Astrocyte of the hippocampus (primary cell): ENCODE measurements around the gene PCSK7.

Source experiments
- DNase-seq: peaks from one replicate; pipeline ENCODE4 v3.0.0; 2011; ENCODE audit warnings: low read depth, low spot score

PCSK7 gene

DNA sequence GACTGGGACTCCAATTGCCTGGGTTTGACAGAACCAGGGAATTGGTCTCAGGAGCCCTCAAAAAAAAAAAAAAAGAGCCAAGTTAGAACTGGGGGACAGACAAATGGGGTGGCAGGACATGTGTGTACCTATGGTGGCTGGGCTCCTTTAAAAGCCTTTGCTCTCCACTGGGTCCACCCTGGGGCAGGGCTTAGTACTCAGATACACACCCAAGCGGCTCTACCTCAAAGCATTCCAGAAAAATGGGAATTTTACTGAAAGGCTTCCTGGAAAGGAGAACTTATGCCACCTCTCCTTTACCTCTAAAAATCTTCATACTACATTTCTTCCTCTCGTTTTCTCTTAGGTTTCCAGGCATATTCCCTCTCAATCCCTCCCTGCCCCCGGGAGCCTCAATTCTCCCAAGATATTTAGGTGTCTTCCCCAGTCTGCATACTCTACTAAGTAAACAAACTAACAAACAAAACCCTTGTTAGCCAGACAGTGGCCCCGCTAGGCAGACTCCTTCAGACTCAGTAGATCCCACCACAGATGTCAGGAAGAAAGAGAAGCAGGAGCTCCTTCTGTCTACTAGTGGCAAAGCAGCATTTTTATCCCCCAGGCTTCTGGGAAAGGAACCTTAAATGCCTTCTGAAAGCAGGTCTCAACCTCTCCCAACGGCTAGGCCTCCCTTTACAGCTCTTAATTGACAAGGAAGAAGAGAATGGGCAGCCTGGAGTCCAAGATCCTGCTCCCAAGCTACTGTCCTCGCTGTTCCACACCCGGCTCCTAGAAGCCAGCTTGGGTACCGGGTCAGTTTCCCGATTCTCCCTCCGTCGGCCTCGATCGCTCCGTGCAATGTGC lies 653 bp downstream of the PCSK7 start:
- DNase-seq, result no peak

DNA sequence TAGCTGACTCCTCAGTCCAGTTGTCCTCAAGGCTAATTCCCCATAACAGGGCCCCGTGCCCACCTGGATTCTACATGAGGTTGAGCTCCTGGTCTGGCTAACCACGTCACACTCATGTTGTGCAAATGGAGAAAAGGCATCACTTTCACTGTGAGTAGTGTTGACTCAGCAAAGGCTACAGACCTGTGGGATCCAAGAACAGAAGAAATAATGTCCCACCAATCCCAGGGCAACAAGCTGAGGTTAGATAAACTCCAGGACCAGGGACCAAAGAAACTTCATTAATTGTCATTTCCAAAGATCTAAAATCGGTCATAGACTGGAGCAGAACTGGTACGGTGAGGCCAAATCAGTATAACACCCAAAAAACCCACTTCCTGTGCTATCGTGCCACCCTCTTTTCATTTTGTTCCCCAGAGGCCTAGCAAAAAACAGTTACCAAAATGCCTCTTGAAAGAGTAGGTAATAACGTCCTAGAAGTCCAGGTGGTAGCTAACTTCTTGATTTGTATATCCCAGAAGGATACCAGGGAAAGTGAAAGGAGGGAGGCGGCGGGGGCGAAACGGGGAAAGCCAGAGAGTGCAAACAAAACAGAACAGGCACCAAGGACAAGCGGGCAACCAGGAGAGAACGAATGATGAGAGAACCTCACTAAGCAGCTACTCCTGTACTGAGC lies 1.4 kb downstream of the PCSK7 start:
- DNase-seq, result no peak

DNA sequence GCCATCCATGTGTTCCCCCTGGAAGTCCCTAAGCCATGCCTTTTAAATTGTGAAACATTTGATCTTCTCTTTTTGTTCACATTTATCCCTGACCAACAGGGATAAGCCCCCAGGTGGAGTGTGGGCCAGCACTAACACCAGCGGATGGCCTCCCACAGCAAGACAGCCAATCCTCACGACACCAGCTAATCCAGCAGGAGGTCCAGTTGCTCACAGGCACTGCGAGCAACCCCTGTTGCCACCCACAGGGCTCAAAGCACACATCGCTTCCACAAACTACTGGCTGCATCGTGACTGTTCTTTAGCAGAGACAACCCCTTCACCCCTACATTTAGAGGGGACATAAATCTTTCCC lies 2.0 kb downstream of the PCSK7 start:
- DNase-seq, result no peak

DNA sequence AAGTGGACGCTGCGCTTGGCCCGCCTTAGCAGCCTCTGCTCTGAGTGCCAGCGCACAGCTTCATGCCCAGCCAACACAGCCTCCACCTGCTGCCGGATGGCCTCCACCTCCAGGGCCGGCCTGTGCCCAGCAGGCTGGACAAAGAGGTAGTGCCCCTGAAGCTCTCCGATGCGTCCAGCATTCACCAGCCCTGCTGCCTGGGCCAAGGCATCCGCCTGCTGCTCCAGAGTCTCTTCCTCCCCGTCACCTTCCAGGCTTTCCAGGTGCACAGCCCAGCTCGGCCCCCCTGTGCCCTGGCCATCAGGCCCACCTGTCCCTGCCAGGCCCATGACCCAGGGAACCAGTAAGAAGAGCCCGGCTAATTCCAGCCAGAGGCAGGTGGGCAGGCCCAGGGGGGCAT lies 2.5 kb downstream of the PCSK7 start:
- DNase-seq, result no peak

DNA sequence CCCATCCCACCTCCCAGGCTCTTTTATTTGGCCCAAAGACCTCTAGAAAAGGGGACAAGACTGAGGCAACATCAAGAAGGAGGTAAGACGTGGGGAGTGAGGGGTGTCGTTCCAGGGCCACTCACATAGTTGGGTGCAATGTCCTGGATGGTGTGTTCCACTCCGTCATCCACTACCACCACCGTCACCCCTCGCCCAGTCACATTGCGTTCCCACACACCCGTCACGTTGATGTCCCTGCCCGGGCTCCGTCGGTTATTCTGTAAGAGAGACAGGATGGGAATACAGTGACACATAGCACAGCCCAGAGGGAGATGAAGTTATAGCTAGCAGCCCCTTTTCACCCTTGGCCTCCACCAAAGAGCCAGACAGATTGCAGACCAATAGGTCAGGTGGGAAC lies 3.8 kb downstream of the PCSK7 start:
- no peak for DNase-seq

DNA sequence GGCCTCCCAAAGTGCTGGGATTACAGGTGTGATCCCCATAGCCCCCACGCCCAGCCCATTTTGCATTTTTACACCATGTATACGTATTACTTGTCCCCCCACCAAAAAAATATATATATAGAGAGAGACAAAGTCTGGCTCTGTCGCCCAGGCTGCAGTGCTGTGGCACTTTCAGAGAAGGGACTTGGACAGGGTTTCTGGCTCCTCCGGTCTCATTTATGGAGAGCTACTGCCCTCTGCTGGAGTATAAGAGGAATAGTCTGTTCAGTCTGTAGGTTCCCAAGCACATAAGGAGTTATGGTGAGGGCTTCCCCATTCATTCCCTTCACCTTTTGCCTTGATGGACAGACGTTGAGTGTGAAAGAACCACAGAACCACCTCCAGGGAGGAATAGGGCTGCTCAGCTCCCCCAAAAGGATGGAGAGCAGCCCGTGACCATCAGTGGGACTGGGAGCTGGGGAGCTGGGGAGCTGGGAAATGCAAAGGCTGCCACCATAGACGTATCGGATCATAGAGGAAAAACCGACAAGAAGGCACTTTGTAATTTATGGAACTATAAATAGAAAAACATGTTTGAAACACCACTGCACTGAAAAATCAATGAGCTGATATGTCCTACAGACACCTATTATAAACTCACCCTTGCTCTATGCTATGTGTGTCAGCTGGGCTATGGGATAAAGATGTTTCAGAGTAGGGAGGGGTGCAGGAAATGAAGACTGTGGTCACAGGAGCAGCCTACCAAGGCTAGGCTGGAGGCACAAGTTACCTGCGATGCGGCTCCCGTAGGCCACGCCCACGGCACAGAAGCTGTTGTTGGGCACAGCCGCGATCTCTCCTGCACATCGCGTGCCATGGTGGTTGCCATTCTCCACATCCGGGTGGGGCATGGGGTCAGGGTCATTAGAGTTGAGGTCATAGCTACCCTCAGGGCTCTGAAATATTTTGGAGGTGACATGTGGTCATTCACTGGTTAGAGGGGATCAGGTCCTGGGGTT lies 5.2 kb downstream of the PCSK7 start:
- peak; percentile 86 for DNase-seq

DNA sequence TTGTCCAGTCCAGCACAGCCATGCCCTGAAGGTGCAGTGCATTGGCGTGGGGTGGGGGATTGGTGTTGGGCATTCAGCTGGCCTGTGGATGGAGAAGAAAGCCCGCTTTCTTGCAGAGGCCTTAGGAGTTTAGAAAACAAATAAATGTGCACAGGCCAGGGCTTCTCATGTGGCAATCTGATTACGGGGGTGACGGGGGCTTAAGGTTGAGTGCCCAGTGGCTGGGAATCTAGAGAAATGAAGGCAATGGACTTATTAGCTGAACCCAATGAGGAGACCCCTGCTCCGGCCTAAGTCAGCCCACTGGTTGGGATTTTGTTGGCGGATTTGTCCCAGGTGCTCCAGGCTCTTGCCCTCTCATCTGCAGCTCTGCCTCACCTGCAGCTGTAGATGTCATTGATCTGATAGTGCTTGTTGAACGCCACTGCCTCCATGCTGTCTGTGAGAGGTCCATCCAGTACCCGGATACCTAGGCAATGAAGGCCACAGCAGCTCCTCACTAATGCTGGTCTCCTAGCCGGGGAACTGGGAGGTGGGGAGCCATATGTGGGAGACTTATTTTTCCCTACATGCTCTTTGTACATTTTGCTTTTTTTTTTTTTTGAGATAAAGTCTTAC lies 6.2 kb downstream of the PCSK7 start:
- no peak for DNase-seq

DNA sequence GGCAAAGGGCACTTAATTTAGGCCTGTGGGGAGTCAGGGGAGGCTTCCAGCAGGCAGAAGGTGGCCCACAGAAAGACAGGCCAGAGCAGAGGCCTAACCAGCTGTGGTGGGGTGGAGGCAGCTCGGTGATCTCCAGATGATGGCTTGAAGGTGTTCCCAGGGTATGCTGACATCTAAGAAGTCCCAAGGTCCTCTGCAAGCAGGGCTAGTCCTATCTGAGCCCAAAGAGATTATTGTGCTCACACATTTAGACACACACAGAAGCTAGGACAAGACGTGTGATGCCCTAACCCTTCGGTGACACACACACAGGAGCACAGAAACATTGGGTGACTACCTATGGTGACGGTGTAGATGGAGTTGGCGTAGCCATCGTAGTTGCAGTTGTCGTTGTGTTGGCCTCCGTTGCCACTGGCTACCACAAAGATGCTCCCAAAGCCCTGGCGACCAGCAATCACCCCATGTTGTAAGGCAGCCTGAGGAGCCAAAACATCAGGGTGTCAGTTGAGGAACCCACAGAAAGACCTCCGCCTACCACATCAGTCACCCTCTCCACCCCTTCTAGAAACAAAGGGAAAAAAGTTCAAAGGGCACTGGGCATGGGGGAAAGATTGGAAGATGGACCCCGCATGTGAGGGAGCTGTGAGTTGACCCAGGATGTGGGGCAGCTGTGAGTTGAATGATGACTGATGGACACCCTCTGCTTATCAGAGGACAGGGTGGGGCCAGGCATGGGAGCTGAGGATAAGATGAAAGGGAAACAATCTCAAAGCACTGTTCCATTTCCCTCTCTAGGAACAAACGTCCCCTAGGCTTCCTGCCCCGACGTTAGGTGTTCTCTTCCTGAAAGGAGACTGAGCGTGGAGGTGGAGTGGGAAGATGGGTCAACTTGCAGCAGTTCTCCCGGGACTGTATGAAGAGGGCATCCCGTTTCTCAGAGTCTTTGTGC lies 7.9 kb downstream of the PCSK7 start:
- no peak for DNase-seq

DNA sequence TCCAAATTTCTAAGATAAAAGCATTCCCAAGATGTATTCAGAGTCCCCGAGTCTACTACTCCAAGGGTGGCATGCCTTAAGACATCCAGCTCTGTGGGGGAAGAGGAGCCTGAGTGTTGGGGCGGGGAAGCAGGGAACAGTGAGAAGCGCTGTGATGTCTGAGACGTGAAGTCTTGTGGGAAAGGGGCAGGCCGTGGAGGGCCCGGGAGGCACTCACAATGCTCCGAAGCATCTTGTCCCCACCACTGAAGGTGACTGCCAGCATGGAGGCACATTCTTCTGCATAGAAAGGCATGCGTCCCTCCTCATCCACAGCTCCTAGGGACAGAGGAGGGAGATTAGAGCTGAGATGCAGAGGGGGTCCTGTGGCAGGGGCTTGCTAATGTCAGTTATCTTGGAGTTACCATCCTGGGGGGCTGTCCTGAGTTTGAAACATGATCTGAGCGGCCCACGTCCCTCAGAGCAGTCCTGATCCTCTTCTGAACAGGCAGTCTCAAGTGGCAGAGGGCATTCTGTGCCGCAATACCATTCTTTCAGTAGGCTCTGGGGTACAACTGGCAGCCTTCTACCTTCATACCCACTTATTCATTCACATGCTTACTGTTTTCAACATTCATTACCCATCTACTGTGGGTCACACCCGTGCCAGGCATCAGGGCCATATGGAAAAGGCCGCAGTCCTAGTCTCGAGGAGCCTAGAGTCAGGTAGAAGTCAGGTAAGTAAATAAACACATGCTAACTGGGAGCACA lies 8.7 kb downstream of the PCSK7 start:
- DNase-seq, result no peak

DNA sequence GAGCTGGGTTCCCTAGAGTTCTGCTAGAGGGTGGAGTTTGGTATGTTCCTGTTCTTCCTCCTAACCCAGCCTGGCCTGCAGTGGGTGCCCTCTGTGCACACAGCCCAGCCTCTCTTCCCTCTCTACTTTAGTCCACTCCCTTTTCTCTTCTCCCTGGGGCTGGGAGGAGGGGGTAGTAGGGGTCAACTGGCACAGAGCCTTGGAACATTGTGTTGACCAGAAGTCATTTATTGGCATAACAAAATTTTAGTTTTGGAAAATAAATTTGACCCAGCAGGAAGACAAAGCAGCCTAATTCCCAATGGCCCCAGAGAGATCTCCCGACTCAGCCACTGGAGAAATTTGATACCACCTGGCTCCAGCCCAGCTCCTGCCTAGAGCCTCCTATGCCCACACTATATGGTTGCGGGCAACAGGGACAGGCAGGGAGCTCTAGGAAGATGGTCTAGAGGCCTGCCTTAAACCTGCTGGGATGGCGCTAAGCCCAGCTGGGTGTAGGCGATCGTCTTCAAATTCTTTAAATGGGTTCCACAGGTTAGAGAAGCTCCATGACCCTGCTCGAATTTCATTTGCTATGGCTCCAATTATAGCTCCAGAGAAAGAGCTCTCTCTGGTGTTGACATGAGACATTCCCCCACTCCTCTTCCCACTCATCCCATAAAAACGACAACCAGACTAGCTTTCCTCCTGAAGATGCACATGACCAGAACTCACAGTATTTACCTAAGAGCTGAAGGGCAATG lies 9.9 kb downstream of the PCSK7 start:
- peak; percentile 57 for DNase-seq

DNA sequence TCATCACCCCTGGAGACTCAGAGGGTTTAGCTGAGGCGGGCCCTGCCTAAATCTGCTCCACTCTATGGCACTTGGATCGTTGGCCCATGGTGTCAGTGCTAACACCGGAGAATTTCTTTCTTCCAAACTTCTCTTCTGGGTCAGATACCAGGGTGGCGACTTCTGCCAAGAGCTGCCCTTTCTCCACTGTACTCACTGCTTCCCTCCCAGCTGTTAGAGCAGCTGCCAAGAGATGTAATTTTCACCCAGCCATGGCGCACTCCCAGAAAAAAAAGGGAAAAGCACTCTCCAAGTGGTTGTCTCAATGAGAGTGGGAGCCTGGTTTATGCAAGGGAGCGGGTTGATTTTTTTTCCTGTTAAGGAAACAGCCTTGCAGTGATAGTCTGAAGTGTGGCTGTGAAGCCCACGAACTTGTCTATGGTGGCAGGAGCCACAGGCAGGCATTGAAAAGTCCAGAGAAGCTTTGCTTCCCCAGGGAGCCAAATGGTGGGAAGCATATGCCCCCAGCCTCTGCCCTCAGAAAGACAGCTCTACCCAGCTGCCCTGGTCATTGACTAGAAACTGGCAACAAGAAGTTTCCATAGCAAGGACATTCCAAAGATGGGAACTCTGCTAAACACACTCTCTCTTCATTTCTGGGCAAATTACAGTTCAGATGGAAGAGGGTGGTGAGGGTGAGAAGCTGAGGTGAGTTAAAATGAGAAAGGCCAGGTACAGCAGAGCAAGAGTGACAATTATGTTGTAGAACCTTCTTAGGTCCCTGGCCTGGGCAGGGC lies 10.7 kb downstream of the PCSK7 start:
- no peak for DNase-seq

DNA sequence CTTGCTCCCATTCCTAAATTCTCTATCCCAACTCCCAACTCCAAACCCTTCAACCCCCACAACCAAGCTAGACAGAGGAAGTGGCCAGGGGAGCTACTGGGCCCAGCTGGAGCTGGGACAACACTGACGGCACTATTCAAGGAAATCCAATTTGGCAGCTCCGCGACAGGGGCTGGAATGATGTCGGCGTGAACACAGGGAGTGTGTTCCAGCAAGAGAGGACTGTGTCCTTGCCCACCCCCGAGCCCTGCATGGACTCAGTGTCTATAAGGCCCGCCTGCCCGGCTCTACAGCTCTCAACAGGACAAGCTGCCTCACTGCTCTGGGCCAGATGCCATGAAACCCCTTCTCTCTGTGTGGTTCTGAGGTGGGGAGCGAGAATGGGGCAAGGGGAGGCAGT lies 11.3 kb downstream of the PCSK7 start:
- no peak for DNase-seq

DNA sequence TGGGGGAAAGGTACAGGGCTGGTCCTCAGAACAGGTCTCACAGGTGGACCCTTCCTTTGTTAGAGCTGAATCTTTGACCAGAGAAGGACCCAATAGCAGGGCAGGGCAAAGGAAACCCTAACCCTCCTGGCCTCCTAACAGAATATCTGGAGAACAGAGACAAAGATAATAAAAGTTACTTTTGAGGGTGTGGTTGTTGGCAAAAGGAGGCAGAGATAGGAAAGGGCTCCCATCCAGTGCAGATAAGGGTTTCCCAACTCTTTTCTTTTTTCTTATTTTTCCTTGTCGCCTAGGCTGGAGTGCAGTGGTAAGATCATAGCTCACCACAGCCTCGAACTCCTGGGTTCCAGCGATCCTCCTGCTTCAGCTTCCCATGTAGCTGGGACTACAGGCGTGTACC lies 11.9 kb downstream of the PCSK7 start:
- no peak for DNase-seq

DNA sequence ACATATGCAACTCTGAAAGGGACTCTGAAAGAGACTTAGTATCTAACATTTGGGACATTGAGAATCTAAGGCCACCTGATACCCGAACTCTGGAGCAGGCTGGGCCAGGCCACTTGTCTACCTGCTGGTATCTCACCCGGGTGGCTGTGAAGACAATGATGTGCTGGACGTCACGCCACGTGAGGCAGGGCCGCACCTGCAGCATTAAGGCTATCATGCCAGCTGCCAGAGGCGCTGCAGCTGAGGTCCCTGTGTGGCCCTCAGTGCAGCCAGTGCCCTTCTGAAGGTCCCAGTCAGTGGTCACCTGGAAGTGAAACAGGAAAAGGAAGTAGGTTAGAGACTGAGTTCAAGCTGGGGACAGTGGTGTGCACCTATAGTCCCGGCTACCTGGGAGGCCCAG lies 12.4 kb downstream of the PCSK7 start:
- DNase-seq, result no peak

DNA sequence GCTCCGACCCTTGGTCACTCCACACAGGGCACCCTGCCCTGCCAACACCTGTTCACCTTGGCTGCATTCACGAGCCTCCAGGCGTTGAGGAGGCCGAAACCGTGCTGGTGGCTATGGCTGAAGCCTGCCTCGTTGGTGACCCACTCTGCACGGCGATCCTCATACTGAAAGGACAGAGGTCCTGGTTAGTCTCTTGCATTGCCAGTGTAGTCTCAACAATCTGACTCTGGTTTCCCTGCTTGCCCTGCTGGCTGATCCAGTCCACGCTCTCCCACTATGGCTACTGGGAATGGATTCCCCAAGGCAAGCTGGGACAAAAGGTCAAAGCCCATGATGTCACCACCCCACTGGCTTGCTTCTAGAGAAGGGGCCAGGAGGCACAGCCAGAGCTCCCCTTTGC lies 12.9 kb downstream of the PCSK7 start:
- peak; percentile 0 for DNase-seq

DNA sequence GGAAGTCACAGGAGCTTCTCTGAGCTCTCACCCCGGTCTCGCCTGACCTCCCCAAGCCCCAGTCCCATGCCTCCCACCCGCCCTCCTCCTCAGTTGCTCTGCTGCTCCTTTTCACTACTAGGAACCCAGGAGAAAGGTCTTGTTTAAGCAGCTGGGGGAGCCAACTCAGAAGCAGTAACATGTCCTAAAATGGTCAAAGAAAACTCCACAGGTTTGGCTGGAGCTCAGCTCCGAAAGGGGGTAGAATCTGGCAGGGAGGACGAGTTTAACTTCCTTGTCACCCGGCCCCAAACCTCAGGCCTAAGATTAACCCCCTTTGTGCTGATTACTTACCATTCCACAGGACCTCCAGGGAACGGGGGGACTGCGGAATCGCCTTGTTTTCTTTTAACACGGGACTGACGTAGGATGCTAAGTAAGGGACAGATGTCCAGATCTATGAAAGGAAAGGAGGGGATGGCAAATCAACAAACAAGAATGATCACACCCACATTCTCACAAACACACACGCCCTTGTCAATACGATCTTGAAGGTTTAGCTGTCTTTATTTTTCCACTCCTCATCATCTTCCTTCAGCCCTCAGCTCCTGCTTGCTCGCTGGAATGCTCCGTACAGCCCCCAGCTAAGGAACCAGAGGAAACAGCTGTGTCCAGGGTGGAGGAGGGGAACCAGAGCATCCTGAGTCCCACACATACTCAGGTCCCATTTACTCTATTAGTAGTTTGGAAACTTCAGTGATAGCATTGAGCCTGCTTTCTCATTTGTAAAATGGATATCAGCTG lies 13.5 kb downstream of the PCSK7 start:
- DNase-seq, result peak; percentile 58
